Caco-2 (cell line): ENCODE data around the gene PTPN14. TPM values are rescaled to one million over a fixed set of nuclear protein-coding genes. Genes with fewer than 3 reads are reported as not detected.

Experiments
- BruUV-seq: library from RNA; stranded (reverse); fragments of 400-500 nt; replicated peaks from 2 replicates; lab custom pipeline; 2021; lab: Mats Ljungman, UMichigan
- CTCF ChIA-PET: fragments of 300-600 bp; sonication (Branson Sonifier 250); formaldehyde crosslinking; loops from one replicate; lab custom pipeline; 2022; ENCODE audit warnings: antibody characterized with exemption; lab: Charles Lee
- POLR2A ChIA-PET: fragments of 300-600 bp; sonication (Branson Sonifier 250); formaldehyde crosslinking; loops from one replicate; lab custom pipeline; 2022; ENCODE audit warnings: antibody characterized with exemption; lab: Charles Lee
- DNase-seq, 2 experiments: peaks; one replicate each; pipeline versions ENCODE4 v3.0.0 to v3.0.0-alpha.2; 2020 to 2022
- H3K27me3 ChIP-seq: replicated peaks from 2 replicates; pipeline ENCODE4 v1.6.0; 2011; ENCODE audit warnings: low read length; ENCODE audit not compliant: control insufficient read depth, insufficient read depth
- H3K36me3 ChIP-seq: 2 replicates; pipeline ENCODE4 v1.5.1; 2011; ENCODE audit warnings: low read length; ENCODE audit not compliant: control insufficient read depth, insufficient read depth
- H3K4me1 ChIP-seq: fragments of 250-450 bp; sonication (Bioruptor Pico); 2 replicates; pipeline ENCODE4 v1.5.1; 2020; ENCODE audit warnings: mild to moderate bottlenecking
- H3K4me3 ChIP-seq: 2 replicates; pipeline ENCODE4 v1.5.1; 2011; ENCODE audit warnings: low read depth, mild to moderate bottlenecking, control low read depth, low read length
- H3K9me3 ChIP-seq: fragments of 250-450 bp; sonication (Bioruptor Pico); 2 replicates; pipeline ENCODE4 v1.5.1; 2020; ENCODE audit warnings: mild to moderate bottlenecking, moderate library complexity
- H3K27ac Mint-ChIP-seq: one replicate; pipeline ENCODE4 v1.8.0; 2022; ENCODE audit warnings: mixed read lengths; ENCODE audit not compliant: unreplicated experiment
- H3K27me3 Mint-ChIP-seq: one replicate; pipeline ENCODE4 v1.8.0; 2022; ENCODE audit warnings: mixed read lengths; ENCODE audit not compliant: insufficient read depth, unreplicated experiment
- H3K36me3 Mint-ChIP-seq: one replicate; pipeline ENCODE4 v1.8.0; 2022; ENCODE audit warnings: mild to moderate bottlenecking, mixed read lengths; ENCODE audit not compliant: insufficient read depth, unreplicated experiment
- H3K4me1 Mint-ChIP-seq: one replicate; pipeline ENCODE4 v1.8.0; 2022; ENCODE audit warnings: low read depth, mixed read lengths; ENCODE audit not compliant: unreplicated experiment
- H3K4me3 Mint-ChIP-seq: one replicate; pipeline ENCODE4 v1.8.0; 2022; ENCODE audit warnings: mild to moderate bottlenecking, moderate library complexity, mixed read lengths; ENCODE audit not compliant: unreplicated experiment
- H3K9me3 Mint-ChIP-seq: one replicate; pipeline ENCODE4 v1.8.0; 2022; ENCODE audit warnings: mixed read lengths; ENCODE audit not compliant: unreplicated experiment
- intact Hi-C: fragments of 100-400 bp; cut with micrococcal nuclease; formaldehyde crosslinking; loops from one replicate; pipeline ENCODE4 v1.10.0; 2022; ENCODE audit not compliant: unreplicated experiment
- total RNA-seq: library from RNA; stranded (reverse); gene quantifications from 2 replicates; pipeline ENCODE4 v1.2.3, GENCODE V29; 2022
- TF ChIP-seq, protein P1 (sequence below), 2 experiments: fragments of 200-600 bp in 1 of 2; IDR thresholded peaks; 1 replicate in 1 of 2; 2 replicates in 1 of 2; pipeline versions ENCODE4 v1.5.1 to v1.8.0; 2011 to 2022; ENCODE audit warnings: antibody characterized with exemption in 1 of 2, control low read depth in 1 of 2, inconsistent platforms in 1 of 2, low read depth in 1 of 2, low read length in 1 of 2, mild to moderate bottlenecking in 1 of 2, moderate library complexity in 1 of 2; ENCODE audit not compliant: insufficient read depth in 1 of 2, severe bottlenecking in 1 of 2, unreplicated experiment in 1 of 2

PTPN14 gene
- total RNA-seq, 1 experiment from 2014 or later: 103 TPM

DNA sequence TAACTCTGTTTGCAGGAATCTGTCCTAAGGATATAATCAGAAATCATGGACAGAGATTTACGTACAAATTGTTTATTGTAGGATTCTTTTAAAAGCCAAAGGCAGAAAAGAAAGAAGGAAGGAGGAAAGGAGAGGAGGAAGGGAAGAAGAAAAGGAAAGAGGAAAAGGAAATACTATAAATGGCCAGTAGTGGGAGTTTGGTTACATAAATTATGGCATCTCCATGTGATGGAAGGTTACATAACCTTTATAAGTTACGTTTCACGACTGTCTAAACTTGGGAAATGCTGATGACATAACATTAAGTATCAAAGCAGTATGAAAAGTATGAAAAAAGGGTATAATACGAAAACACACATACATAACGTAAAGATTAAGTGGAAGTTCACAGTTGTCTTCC is 231.5 kb downstream of the PTPN14 start:
- Mint-ChIP-seq H3K27ac (no peak overlapping the region), H3K27me3 (no peaks in the 10 kb centered on the region), H3K36me3 (peaks cover 95% of the 10 kb centered on the region), H3K4me3 (no peak overlapping the region), H3K4me1 (peaks cover 6% of the 10 kb centered on the region), H3K9me3 (no peaks in the 10 kb centered on the region)
- DNase-seq: no peak
- Histone ChIP-seq H3K4me3 (no peak overlapping the region), H3K9me3 (no peaks in the 10 kb centered on the region), H3K27me3 (no peaks in the 10 kb centered on the region), H3K36me3 (peaks cover 7% of the 10 kb centered on the region), H3K4me1 (peaks cover 14% of the 10 kb centered on the region; the same call in 1 of the 2 replicates)
- POLR2A ChIA-PET: no interaction called here
- no TSS peak for BruUV-seq
- CTCF ChIA-PET: no interaction called here
- intact Hi-C loops: loop anchor here (10.0 kb wide), 1 partner anchor 1195 kb away; no protein-coding TSS in a partner anchor
- TF ChIP-seq, protein P1, sequence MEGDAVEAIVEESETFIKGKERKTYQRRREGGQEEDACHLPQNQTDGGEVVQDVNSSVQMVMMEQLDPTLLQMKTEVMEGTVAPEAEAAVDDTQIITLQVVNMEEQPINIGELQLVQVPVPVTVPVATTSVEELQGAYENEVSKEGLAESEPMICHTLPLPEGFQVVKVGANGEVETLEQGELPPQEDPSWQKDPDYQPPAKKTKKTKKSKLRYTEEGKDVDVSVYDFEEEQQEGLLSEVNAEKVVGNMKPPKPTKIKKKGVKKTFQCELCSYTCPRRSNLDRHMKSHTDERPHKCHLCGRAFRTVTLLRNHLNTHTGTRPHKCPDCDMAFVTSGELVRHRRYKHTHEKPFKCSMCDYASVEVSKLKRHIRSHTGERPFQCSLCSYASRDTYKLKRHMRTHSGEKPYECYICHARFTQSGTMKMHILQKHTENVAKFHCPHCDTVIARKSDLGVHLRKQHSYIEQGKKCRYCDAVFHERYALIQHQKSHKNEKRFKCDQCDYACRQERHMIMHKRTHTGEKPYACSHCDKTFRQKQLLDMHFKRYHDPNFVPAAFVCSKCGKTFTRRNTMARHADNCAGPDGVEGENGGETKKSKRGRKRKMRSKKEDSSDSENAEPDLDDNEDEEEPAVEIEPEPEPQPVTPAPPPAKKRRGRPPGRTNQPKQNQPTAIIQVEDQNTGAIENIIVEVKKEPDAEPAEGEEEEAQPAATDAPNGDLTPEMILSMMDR (IDR thresholded peaks at IDR 0.05; ENCODE audit: insufficient read depth in 1 of 2, low read depth in 1 of 2, low read length in 1 of 2, severe bottlenecking in 1 of 2, unreplicated experiment in 1 of 2): peak; percentile 38 to 48

DNA sequence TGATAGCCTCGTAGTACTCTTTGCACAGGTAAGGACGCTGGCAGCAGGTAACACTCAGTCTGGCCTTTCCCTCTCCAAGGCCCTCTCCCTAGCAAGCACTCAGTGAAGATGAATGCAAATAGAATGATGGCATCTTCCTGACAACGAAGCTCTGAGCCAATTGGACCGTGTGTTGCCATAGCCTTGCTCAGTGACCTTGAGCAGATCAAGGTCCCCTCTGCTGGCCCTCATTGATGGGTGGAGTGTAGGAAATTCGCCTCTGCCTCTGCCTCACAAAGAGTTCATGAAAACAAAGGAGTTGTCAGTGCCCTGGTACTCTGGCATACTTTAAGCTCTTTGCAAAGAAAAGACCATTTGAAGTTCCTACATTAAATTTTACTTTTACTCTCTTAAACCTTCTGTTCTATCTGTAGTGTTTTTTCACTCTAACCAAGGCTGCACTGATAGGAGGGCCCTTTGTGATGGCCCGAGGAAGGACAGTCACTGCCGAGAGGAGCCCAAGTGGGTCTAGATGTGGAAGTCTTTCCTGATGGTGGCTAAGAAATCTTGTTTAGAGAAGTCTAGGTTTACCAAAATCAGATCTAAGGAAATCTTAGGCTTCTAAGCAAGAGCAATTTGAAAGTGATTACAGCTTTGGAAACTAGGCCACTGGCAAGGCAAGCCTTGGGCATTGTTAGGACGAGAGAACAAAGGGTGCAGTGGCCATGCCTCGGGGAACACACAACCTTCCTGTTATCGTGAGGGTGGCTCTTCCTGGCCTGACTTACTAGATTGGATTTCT is 232.3 kb downstream of the PTPN14 start:
- Histone ChIP-seq H3K9me3 (no peaks in the 10 kb centered on the region), H3K27me3 (no peaks in the 10 kb centered on the region), H3K36me3 (peaks cover 7% of the 10 kb centered on the region), H3K4me3 (no peak overlapping the region), H3K4me1 (peaks cover 14% of the 10 kb centered on the region; the same call in 1 of the 2 replicates)
- H3K9me3 Mint-ChIP-seq: no peaks in the 10 kb centered on the region
- BruUV-seq: no TSS peak
- H3K4me1 Mint-ChIP-seq: peaks cover 7% of the 10 kb centered on the region
- TF ChIP-seq, protein P1 (IDR thresholded peaks at IDR 0.05; ENCODE audit: insufficient read depth in 1 of 2, low read depth in 1 of 2, low read length in 1 of 2, severe bottlenecking in 1 of 2, unreplicated experiment in 1 of 2): no peak
- H3K36me3 Mint-ChIP-seq: peaks cover 95% of the 10 kb centered on the region
- intact Hi-C loops: no loop called here
- ChIA-PET CTCF (interaction anchor here (2.3 to 3.5 kb wide), 3 partner anchors 11 to 106 kb away, joined by 8 to 17 read pairs (median 14); no protein-coding TSS in a partner anchor), POLR2A (no interaction called here)
- H3K4me3 Mint-ChIP-seq: no peak overlapping the region
- DNase-seq: no peak
- H3K27me3 Mint-ChIP-seq: no peaks in the 10 kb centered on the region
- no peak overlapping the region for H3K27ac Mint-ChIP-seq

DNA sequence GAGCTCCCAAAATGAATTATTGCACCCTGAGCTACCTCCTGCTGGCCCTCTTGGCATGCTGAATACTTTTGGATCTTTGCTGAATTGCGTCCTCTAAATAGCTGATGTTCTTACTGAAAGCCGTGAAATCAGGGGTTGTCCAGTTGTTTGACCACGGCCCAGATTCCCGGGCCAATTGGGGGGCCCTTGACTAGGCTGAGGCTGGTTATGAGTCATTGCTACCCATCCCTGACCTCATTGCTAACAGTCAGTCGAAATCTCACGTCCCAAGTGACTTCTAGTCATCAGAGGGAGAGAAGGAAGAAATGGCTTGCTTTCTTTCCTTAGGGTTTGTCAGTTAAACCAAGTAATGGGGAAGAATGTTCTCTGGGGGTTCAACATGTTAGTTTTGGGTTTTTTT is 233.0 kb downstream of the PTPN14 start:
- TF ChIP-seq, protein P1 (IDR thresholded peaks at IDR 0.05; ENCODE audit: insufficient read depth in 1 of 2, low read depth in 1 of 2, low read length in 1 of 2, severe bottlenecking in 1 of 2, unreplicated experiment in 1 of 2): no peak
- BruUV-seq: no TSS peak
- Histone ChIP-seq H3K9me3 (no peaks in the 10 kb centered on the region), H3K36me3 (peaks cover 7% of the 10 kb centered on the region), H3K4me1 (peaks cover 14% of the 10 kb centered on the region; the same call in 1 of the 2 replicates), H3K4me3 (no peak overlapping the region), H3K27me3 (no peaks in the 10 kb centered on the region)
- ChIA-PET POLR2A (no interaction called here), CTCF (interaction anchor here (0.6 to 3.5 kb wide), 5 partner anchors 11 to 105 kb away, joined by 3 to 17 read pairs (median 8); no protein-coding TSS in a partner anchor)
- DNase-seq: no peak
- H3K36me3 Mint-ChIP-seq: peaks cover 95% of the 10 kb centered on the region
- H3K9me3 Mint-ChIP-seq: no peaks in the 10 kb centered on the region
- H3K27ac Mint-ChIP-seq: no peak overlapping the region
- intact Hi-C loops: no loop called here
- H3K27me3 Mint-ChIP-seq: no peaks in the 10 kb centered on the region
- no peak overlapping the region for H3K4me3 Mint-ChIP-seq
- H3K4me1 Mint-ChIP-seq: peaks cover 7% of the 10 kb centered on the region
